K562 (cell line): ENCODE results near the gene TACSTD2. TPM values are rescaled to one million over a fixed set of nuclear protein-coding genes. Genes with fewer than 3 reads are reported as not detected.

Source experiments
- ATAC-seq: fragments of 200-7000 bp; cut with Tn5 transposase; 3 replicates; pipeline ENCODE4 v1.9.1; 2020; ENCODE audit warnings: moderate library complexity
- BruUV-seq: library from RNA; stranded (reverse); fragments of 400-500 nt; replicated peaks from 2 replicates; lab custom pipeline; 2021; lab: Mats Ljungman, UMichigan
- CTCF ChIA-PET: fragments of 300-600 bp; formaldehyde crosslinking; extraction: SDS; loops from one replicate; lab custom pipeline; 2021; ENCODE audit warnings: low intra/inter-chr PET ratio; lab: Yijun Ruan, JAX
- POLR2A ChIA-PET: fragments of 300-600, 350-650 bp; sonication (Branson Sonifier 250); formaldehyde crosslinking; extraction: SDS; loops from one replicate; lab custom pipeline; 2021; ENCODE audit warnings: antibody characterized with exemption, inconsistent platforms; lab: Yijun Ruan, JAX
- DNase-seq, 4 experiments: peaks; one replicate each; pipeline versions ENCODE4 v3.0.0 to v3.0.0-alpha.2; 2011 to 2018; ENCODE audit warnings: low spot score in 3 of 4, mixed read lengths in 3 of 4; ENCODE audit errors: extremely low read depth in 1 of 4
- FAIRE-seq: peaks from 2 replicates; lab custom pipeline; 2011; peaks lifted over from hg19 to GRCh38; lab: Jason Lieb, UNC
- H2AFZ ChIP-seq: 2 replicates; pipeline ENCODE4 v1.6.0; 2011; ENCODE audit warnings: low read depth, low read length, control low read depth, inconsistent platforms
- H3K27ac ChIP-seq: fragments of 200-600 bp; 3 replicates; pipeline ENCODE4 v1.8.0; 2011; ENCODE audit warnings: low read depth, mild to moderate bottlenecking, control low read depth, inconsistent platforms, low read length, moderate library complexity, mixed read lengths; ENCODE audit errors: extremely low read depth
- H3K27me3 ChIP-seq, 2 experiments: fragments of 300-600 bp in 1 of 2; 2 replicates in 1 of 2; 3 replicates in 1 of 2; pipeline versions ENCODE4 v1.6.0 to v1.8.0; 2011; ENCODE audit warnings: inconsistent platforms in 2 of 2, low read length in 2 of 2, mild to moderate bottlenecking in 1 of 2, mixed read lengths in 1 of 2, moderate library complexity in 1 of 2; ENCODE audit not compliant: control insufficient read depth in 2 of 2, insufficient read depth in 2 of 2
- H3K36me3 ChIP-seq: fragments of 300-600 bp; 3 replicates; pipeline ENCODE4 v1.8.0; 2011; ENCODE audit warnings: mild to moderate bottlenecking, low read length, inconsistent platforms; ENCODE audit not compliant: control insufficient read depth, insufficient read depth
- H3K4me1 ChIP-seq, 2 experiments: fragments of 200-600 bp in 1 of 2; replicated peaks in 1 of 2; 2 replicates in 1 of 2; 3 replicates in 1 of 2; pipeline versions ENCODE4 v1.5.1 to v1.8.0; 2011; ENCODE audit warnings: inconsistent platforms in 2 of 2, low read length in 2 of 2, mild to moderate bottlenecking in 1 of 2, mixed read lengths in 1 of 2, moderate library complexity in 1 of 2; ENCODE audit not compliant: control insufficient read depth in 2 of 2, insufficient read depth in 2 of 2
- H3K4me2 ChIP-seq: 2 replicates; pipeline ENCODE4 v1.6.1; 2011; ENCODE audit warnings: low read length, control low read depth, inconsistent platforms, mixed read lengths; ENCODE audit not compliant: insufficient read depth
- H3K4me3 ChIP-seq: fragments of 200-600 bp; sonication (generic), shearing (Covaris generic); 2 replicates; pipeline ENCODE4 v1.5.1; 2016; ENCODE audit warnings: control low read depth, inconsistent platforms
- H3K79me2 ChIP-seq: fragments of 200-600 bp; 3 replicates; pipeline ENCODE4 v1.8.0; 2011; ENCODE audit warnings: low read length, inconsistent platforms; ENCODE audit not compliant: control insufficient read depth, insufficient read depth
- H3K9ac ChIP-seq, 2 experiments: 2 replicates each; pipeline versions ENCODE4 v1.6.0 to v1.6.1; 2011; ENCODE audit warnings: low read depth in 2 of 2, low read length in 2 of 2, control low read depth in 1 of 2, inconsistent platforms in 1 of 2, mild to moderate bottlenecking in 1 of 2, mixed read lengths in 1 of 2; ENCODE audit not compliant: insufficient read depth in 1 of 2
- H3K9me1 ChIP-seq: one replicate; pipeline ENCODE4 v1.6.0; 2011; ENCODE audit warnings: inconsistent platforms, mild to moderate bottlenecking, low read length, moderate library complexity; ENCODE audit not compliant: control insufficient read depth, insufficient read depth
- H3K9me3 ChIP-seq: replicated peaks from 2 replicates; pipeline ENCODE4 v1.5.1; 2011; ENCODE audit warnings: low read depth, low read length, inconsistent platforms; ENCODE audit not compliant: control insufficient read depth, insufficient read depth
- H4K20me1 ChIP-seq: replicated peaks from 2 replicates; pipeline ENCODE4 v1.6.1; 2011; ENCODE audit warnings: low read length, inconsistent platforms, mixed read lengths; ENCODE audit not compliant: control insufficient read depth, insufficient read depth
- HDAC2 ChIP-seq: fragments of 450-650 bp; IDR thresholded peaks from 2 replicates; pipeline ENCODE4 v1.6.1; 2016; ENCODE audit warnings: mild to moderate bottlenecking
- MCM5 ChIP-seq: fragments of 450-650 bp; IDR thresholded peaks from 2 replicates; pipeline ENCODE4 v1.6.1; 2016; ENCODE audit warnings: low read depth
- NUFIP1 ChIP-seq: fragments of 450-650 bp; IDR thresholded peaks from 2 replicates; pipeline ENCODE4 v1.6.1; 2018; ENCODE audit not compliant: partially characterized antibody
- PCBP2 ChIP-seq: fragments of 200-400 bp; formaldehyde crosslinking; IDR thresholded peaks from 2 replicates; pipeline ENCODE4 v1.6.1; 2018; ENCODE audit warnings: low read length, low read depth, mild to moderate bottlenecking, moderate library complexity; ENCODE audit not compliant: poor library complexity, severe bottlenecking
- POLR2A ChIP-seq: fragments of 450-650 bp; conservative IDR thresholded peaks from 2 replicates; pipeline ENCODE4 v1.6.1; 2016
- TBP ChIP-seq: optimal IDR thresholded peaks from 2 replicates; pipeline ENCODE3; 2011; ENCODE audit warnings: low read depth, low read length, improper control_type of control experiment
- XRCC5 ChIP-seq: fragments of 200-400 bp; formaldehyde crosslinking; IDR thresholded peaks from 2 replicates; pipeline ENCODE4 v1.6.1; 2017; ENCODE audit warnings: low read depth, mild to moderate bottlenecking, low read length
- ZNF253 ChIP-seq: fragments of 250-450 bp; sonication (Bioruptor Pico); conservative IDR thresholded peaks from 2 replicates; pipeline ENCODE4 v1.6.1; 2021; ENCODE audit warnings: mild to moderate bottlenecking
- WGBS: fragments of 100-300 bp; shearing (Covaris generic); methylation state at CpG from one replicate; pipeline ENCODE4 v1.1.6; 2016; ENCODE audit warnings: low coverage, mixed read lengths; ENCODE audit not compliant: insufficient coverage; ENCODE audit errors: missing lambda C conversion rate; 5-methylcytosine and 5-hydroxymethylcytosine counted together
- in situ Hi-C: fragments of 300-500 bp; cut with MboI; formaldehyde crosslinking; loops from 4 replicates; pipeline ENCODE4 v1.15.0; 2018; ENCODE audit warnings: inconsistent platforms, mixed read lengths
- intact Hi-C: fragments of 100-400 bp; cut with micrococcal nuclease; formaldehyde crosslinking; loops from 2 replicates; pipeline ENCODE4 v1.14.2; 2022
- polyA plus RNA-seq, 8 experiments: library from polyadenylated mRNA; depleted of rRNA in 4 of 8; stranded (reverse) in 5 of 8; unstranded in 3 of 8; fragments of >200 nt; fragmentation: Nextera tagmentation in 2 of 8; fragmentation: Illumina TruSeq in 1 of 8; extraction: Ambion mirVana in 2 of 8; extraction: Trizol in 1 of 8; gene quantifications; 2 replicates each; pipeline versions ENCODE4 v1.2.1 to v1.2.3, GENCODE V29; 2011 to 2014; ENCODE audit warnings: inconsistent platforms in 1 of 8, missing spikeins in 1 of 8
- total RNA-seq, 7 experiments: library from RNA; depleted of rRNA in 6 of 7; stranded (reverse); fragments of >200 nt in 6 of 7; fragmentation: Illumina TruSeq in 2 of 7; extraction: Trizol in 2 of 7; gene quantifications; 2 replicates each; pipeline versions ENCODE4 v1.2.1 to v1.2.3, GENCODE V29; 2011 to 2021; ENCODE audit warnings: low replicate concordance in 1 of 7
- TF ChIP-seq, protein P1 (sequence below): sonication (generic); formaldehyde crosslinking; IDR thresholded peaks from 2 replicates; pipeline ENCODE4 v1.8.0; 2022; ENCODE audit warnings: mild to moderate bottlenecking, low read depth, missing genetic modification reagents
- TF ChIP-seq, protein P2 (sequence below): fragments of 250-450 bp; sonication (Bioruptor Pico); IDR thresholded peaks from 2 replicates; pipeline ENCODE4 v1.8.0; 2022; ENCODE audit warnings: inconsistent platforms, mild to moderate bottlenecking, moderate library complexity, borderline replicate concordance

TACSTD2 gene
- total and polyA plus RNA-seq, 9 of the 15 experiments (the other 6 are each of a cell fraction or from before 2014, with no cell fraction given): 0.04 to 0.31 TPM; not detected in 7

DNA sequence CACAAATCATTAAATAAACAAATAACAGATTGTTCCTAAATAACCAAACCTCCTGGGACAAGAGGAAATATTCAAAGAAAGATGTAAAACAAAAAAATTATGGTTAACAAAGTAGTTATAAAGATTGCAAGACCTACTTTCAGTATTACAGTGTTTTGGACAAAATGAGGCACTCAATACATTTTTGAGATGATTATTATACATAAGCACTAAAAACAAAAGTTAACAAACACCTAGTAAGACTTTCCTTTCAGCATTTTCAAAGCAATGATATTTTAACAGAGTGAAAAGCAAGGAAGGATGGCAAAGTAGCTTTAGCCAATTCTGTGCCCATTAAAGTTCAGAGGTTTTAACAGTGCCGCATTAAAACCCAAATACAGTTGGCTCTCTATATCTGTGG lies 47.8 kb downstream of the TACSTD2 start:
- CTCF ChIA-PET: interaction anchor here (0.9 kb wide), 1 partner anchor 13 kb away, joined by 3 read pairs; no protein-coding TSS in a partner anchor
- H3K4me2 ChIP-seq: no peak overlapping the region
- no peaks in the 10 kb centered on the region for H3K79me2 ChIP-seq
- no peaks in the 10 kb centered on the region for H3K9me1 ChIP-seq
- BruUV-seq: no TSS peak
- POLR2A ChIA-PET: no interaction called here
- no peaks in the 10 kb centered on the region for H3K4me1 ChIP-seq
- no peak overlapping the region for H3K27ac ChIP-seq
- DNase-seq (no peak), ATAC-seq (no peak), FAIRE-seq (no peak)
- no peaks in the 10 kb centered on the region for H3K27me3 ChIP-seq
- H4K20me1 ChIP-seq: no peaks in the 10 kb centered on the region
- H3K4me3 ChIP-seq: no peak overlapping the region
- no peak overlapping the region for H3K9ac ChIP-seq
- H2AFZ ChIP-seq: no peak overlapping the region
- H3K9me3 ChIP-seq: no peaks in the 10 kb centered on the region
- in situ Hi-C loops: no loop called here
- intact Hi-C loops: no loop called here
- H3K36me3 ChIP-seq: 0 out of 3 replicates have a peak, but pooled peaks cover 4% of the 10 kb centered on the region
- 93% methylated on average over 1 of the region's 1 CpG for WGBS
- TF ChIP-seq XRCC5 (no peak), PCBP2 (no peak), NUFIP1 (no peak), POLR2A (no peak), TBP (no peak), ZNF253 (CRISPR knock-in tag) (no peak), HDAC2 (no peak), MCM5 (no peak)
- TF ChIP-seq, protein P1, sequence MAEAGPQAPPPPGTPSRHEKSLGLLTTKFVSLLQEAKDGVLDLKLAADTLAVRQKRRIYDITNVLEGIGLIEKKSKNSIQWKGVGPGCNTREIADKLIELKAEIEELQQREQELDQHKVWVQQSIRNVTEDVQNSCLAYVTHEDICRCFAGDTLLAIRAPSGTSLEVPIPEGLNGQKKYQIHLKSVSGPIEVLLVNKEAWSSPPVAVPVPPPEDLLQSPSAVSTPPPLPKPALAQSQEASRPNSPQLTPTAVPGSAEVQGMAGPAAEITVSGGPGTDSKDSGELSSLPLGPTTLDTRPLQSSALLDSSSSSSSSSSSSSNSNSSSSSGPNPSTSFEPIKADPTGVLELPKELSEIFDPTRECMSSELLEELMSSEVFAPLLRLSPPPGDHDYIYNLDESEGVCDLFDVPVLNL (CRISPR knock-in tag): no peak
- TF ChIP-seq, protein P2, sequence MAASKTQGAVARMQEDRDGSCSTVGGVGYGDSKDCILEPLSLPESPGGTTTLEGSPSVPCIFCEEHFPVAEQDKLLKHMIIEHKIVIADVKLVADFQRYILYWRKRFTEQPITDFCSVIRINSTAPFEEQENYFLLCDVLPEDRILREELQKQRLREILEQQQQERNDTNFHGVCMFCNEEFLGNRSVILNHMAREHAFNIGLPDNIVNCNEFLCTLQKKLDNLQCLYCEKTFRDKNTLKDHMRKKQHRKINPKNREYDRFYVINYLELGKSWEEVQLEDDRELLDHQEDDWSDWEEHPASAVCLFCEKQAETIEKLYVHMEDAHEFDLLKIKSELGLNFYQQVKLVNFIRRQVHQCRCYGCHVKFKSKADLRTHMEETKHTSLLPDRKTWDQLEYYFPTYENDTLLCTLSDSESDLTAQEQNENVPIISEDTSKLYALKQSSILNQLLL (CRISPR knock-in tag): no peak
